GM23338 (cell line): Measurements from ENCODE around the gene DSCAML1. TPM values are rescaled to one million over a fixed set of nuclear protein-coding genes. Genes with fewer than 3 reads are reported as not detected.

Source experiments
- ATAC-seq: fragments of 200-7000 bp; cut with Tn5 transposase; 3 replicates; pipeline ENCODE4 v1.9.1; 2020
- DNase-seq: peaks from one replicate; pipeline ENCODE4 v3.0.0-alpha.2; 2015; ENCODE audit warnings: low spot score
- H2AFZ ChIP-seq: fragments of 200-600 bp; sonication (generic); 2 replicates; pipeline ENCODE4 v1.8.0; 2016; ENCODE audit warnings: antibody characterized with exemption, mild to moderate bottlenecking, moderate library complexity
- H3F3A ChIP-seq: fragments of 200-600 bp; sonication (generic); replicated peaks from 2 replicates; pipeline ENCODE4 v1.8.0; 2017; ENCODE audit warnings: antibody characterized with exemption, mixed run types, low read depth
- H3K27ac ChIP-seq: fragments of 200-600 bp; sonication (generic); 2 replicates; pipeline ENCODE4 v1.6.1; 2016; ENCODE audit warnings: low read depth
- H3K27me3 ChIP-seq: fragments of 200-600 bp; sonication (generic); 2 replicates; pipeline ENCODE4 v1.8.0; 2016; ENCODE audit warnings: mild to moderate bottlenecking, mixed run types, moderate library complexity; ENCODE audit not compliant: insufficient read depth
- H3K36me3 ChIP-seq: fragments of 200-600 bp; sonication (generic); 2 replicates; pipeline ENCODE4 v1.8.0; 2016; ENCODE audit warnings: mild to moderate bottlenecking; ENCODE audit not compliant: insufficient read depth
- H3K4me1 ChIP-seq: fragments of 200-600 bp; sonication (generic); 2 replicates; pipeline ENCODE4 v1.8.0; 2016; ENCODE audit warnings: mild to moderate bottlenecking, moderate library complexity; ENCODE audit not compliant: insufficient read depth
- H3K4me2 ChIP-seq: fragments of 200-600 bp; sonication (generic); 2 replicates; pipeline ENCODE4 v1.7.1; 2017; ENCODE audit warnings: mixed run types
- H3K4me3 ChIP-seq: fragments of 200-600 bp; sonication (generic); 2 replicates; pipeline ENCODE4 v1.6.1; 2016; ENCODE audit warnings: mixed run types
- H3K79me2 ChIP-seq: fragments of 200-600 bp; sonication (generic); replicated peaks from 2 replicates; pipeline ENCODE4 v1.8.0; 2017; ENCODE audit warnings: mild to moderate bottlenecking; ENCODE audit not compliant: insufficient read depth
- H3K9me2 ChIP-seq: fragments of 200-600 bp; sonication (generic); 2 replicates; pipeline ENCODE4 v1.8.0; 2017; ENCODE audit not compliant: insufficient read depth
- H4K20me1 ChIP-seq: fragments of 200-600 bp; sonication (generic); replicated peaks from 2 replicates; pipeline ENCODE4 v1.8.0; 2017; ENCODE audit warnings: mild to moderate bottlenecking; ENCODE audit not compliant: insufficient read depth
- H3K27ac Mint-ChIP-seq: 2 replicates; pipeline ENCODE4 v1.8.0; 2020; ENCODE audit warnings: inconsistent platforms, mild to moderate bottlenecking, moderate library complexity, mixed read lengths
- H3K27me3 Mint-ChIP-seq: 3 replicates; pipeline ENCODE4 v1.8.0; 2022; ENCODE audit warnings: low read depth, mild to moderate bottlenecking, moderate library complexity, mixed read lengths, inconsistent platforms; ENCODE audit not compliant: insufficient read depth, poor library complexity
- H3K36me3 Mint-ChIP-seq: 3 replicates; pipeline ENCODE4 v1.8.0; 2021; ENCODE audit warnings: low read depth, mild to moderate bottlenecking, inconsistent platforms, moderate library complexity, mixed read lengths
- H3K4me1 Mint-ChIP-seq: 3 replicates; pipeline ENCODE4 v1.8.0; 2020; ENCODE audit warnings: mild to moderate bottlenecking, inconsistent platforms, mixed read lengths
- H3K4me3 Mint-ChIP-seq: 3 replicates; pipeline ENCODE4 v1.8.0; 2021; ENCODE audit warnings: moderate library complexity, mild to moderate bottlenecking, inconsistent platforms, mixed read lengths
- H3K9me3 Mint-ChIP-seq: 3 replicates; pipeline ENCODE4 v1.8.0; 2020; ENCODE audit warnings: moderate library complexity, mild to moderate bottlenecking, inconsistent platforms, mixed read lengths
- EZH2phosphoT487 ChIP-seq: fragments of 200-600 bp; sonication (generic); IDR thresholded peaks from one replicate; pipeline ENCODE4 v1.8.1; 2018; ENCODE audit warnings: antibody characterized with exemption; ENCODE audit not compliant: unreplicated experiment
- STAT1 ChIP-seq: IDR thresholded peaks from one replicate; pipeline ENCODE4 v1.6.1; 2016; ENCODE audit warnings: antibody characterized with exemption; ENCODE audit not compliant: unreplicated experiment
- ZNF331 ChIP-seq: fragments of 250-450 bp; sonication (Bioruptor Pico); IDR thresholded peaks from 2 replicates; pipeline ENCODE4 v1.5.0; 2020; ENCODE audit warnings: low read depth, mild to moderate bottlenecking, moderate library complexity
- ZNF462 ChIP-seq: fragments of 250-450 bp; sonication (Bioruptor Pico); IDR thresholded peaks from 2 replicates; pipeline ENCODE4 v1.5.0; 2020; ENCODE audit warnings: mild to moderate bottlenecking, moderate library complexity
- polyA plus RNA-seq: library from polyadenylated mRNA; unstranded; fragments of >200 nt; fragmentation: Nextera tagmentation; extraction: Ambion mirVana; gene quantifications from 2 replicates; pipeline ENCODE4 v1.2.1, GENCODE V29; 2016
- total RNA-seq: library from RNA; depleted of rRNA; stranded (reverse); fragments of >200 nt; shearing (Covaris generic); gene quantifications from 2 replicates; pipeline ENCODE4 v1.2.3, GENCODE V29; 2014

The DSCAML1 gene
- total and polyA plus RNA-seq, 2 experiments from 2014 or later, result 0.17 TPM; not detected in 1

GRCh38 chr11:117593065-117593464, 204.0 kb downstream of the DSCAML1 start (continued):
- TF ChIP-seq ZNF462 (CRISPR knock-in tag) (no peak), STAT1 (no peak), ZNF331 (no peak)

- H3K4me1 Mint-ChIP-seq, result peaks cover 8% of the 10 kb centered on the region; the same call in 2 of the 3 replicates
- H3K4me3 Mint-ChIP-seq, result no peak overlapping the region
- no peaks in the 10 kb centered on the region for H3K9me2 ChIP-seq
- H3K4me3 ChIP-seq, result no peak overlapping the region
- peaks cover 8% of the 10 kb centered on the region for H3K27me3 Mint-ChIP-seq
- no peaks in the 10 kb centered on the region for H3K36me3 Mint-ChIP-seq
- no peaks in the 10 kb centered on the region for H3K79me2 ChIP-seq
- no peak for ATAC-seq
- H3K27ac Mint-ChIP-seq, result no peak overlapping the region
- DNase-seq, result no peak
- H3K9me3 Mint-ChIP-seq, result no peaks in the 10 kb centered on the region
- no peaks in the 10 kb centered on the region for H4K20me1 ChIP-seq
- no peak overlapping the region for H3K4me2 ChIP-seq
- no peaks in the 10 kb centered on the region for H3K4me1 ChIP-seq
- H3K36me3 ChIP-seq, result no peaks in the 10 kb centered on the region
- no peak overlapping the region for H2AFZ ChIP-seq
- no peaks in the 10 kb centered on the region for H3K27me3 ChIP-seq
- no peaks in the 10 kb centered on the region for H3F3A ChIP-seq
- H3K27ac ChIP-seq, result no peak overlapping the region
- no peak for TF ChIP-seq STAT1
- TF ChIP-seq EZH2phosphoT487, result no peak
- no peak for TF ChIP-seq ZNF462 (CRISPR knock-in tag)
Measured at GRCh38 chr11:117591316-117592039, 205.5 kb downstream of the DSCAML1 start.
